GM12878 (cell line): ENCODE data around the gene LETM1. TPM values are rescaled to one million over a fixed set of nuclear protein-coding genes. Genes with fewer than 3 reads are reported as not detected.

Source experiments
- ATAC-seq: fragments of 200-7000 bp; cut with Tn5 transposase; 3 replicates; pipeline ENCODE4 v1.9.1; 2020; ENCODE audit warnings: mild to moderate bottlenecking, moderate library complexity
- BruUV-seq: library from RNA; stranded (reverse); fragments of 400-500 nt; replicated peaks from 2 replicates; lab custom pipeline; 2021; lab: Mats Ljungman, UMichigan
- CTCF ChIA-PET: fragments of 300-600 bp; sonication (Branson Sonifier 250); formaldehyde crosslinking; extraction: SDS; loops from one replicate; lab custom pipeline; 2021; ENCODE audit warnings: inconsistent platforms; lab: Yijun Ruan, JAX
- POLR2A ChIA-PET: fragments of 350-600 bp; formaldehyde crosslinking; extraction: SDS; loops from one replicate; lab custom pipeline; 2021; ENCODE audit warnings: inconsistent platforms; lab: Charles Lee
- RAD21 ChIA-PET: fragments of 300-600 bp; sonication (Branson Sonifier 250); formaldehyde crosslinking; loops from one replicate; lab custom pipeline; 2023; ENCODE audit warnings: antibody characterized with exemption; ENCODE audit not compliant: unreplicated experiment; lab: Charles Lee
- SMC1A ChIA-PET: fragments of 300-600 bp; sonication (Branson Sonifier 250); formaldehyde crosslinking; loops from one replicate; lab custom pipeline; 2023; ENCODE audit not compliant: unreplicated experiment, uncharacterized antibody; lab: Charles Lee
- DNase-seq: peaks from one replicate; pipeline ENCODE4 v3.0.0-alpha.2; 2011; ENCODE audit warnings: low read depth, low spot score
- FAIRE-seq: peaks from 3 replicates; lab custom pipeline; 2011; peaks lifted over from hg19 to GRCh38; lab: Jason Lieb, UNC
- H2AFZ ChIP-seq: 2 replicates; pipeline ENCODE4 v1.6.0; 2011; ENCODE audit warnings: low read depth, low read length, control low read depth; ENCODE audit not compliant: control insufficient read depth
- H3K27ac ChIP-seq: 2 replicates; pipeline ENCODE4 v1.5.1; 2011; ENCODE audit warnings: control low read depth; ENCODE audit not compliant: control insufficient read depth, insufficient read depth
- H3K27me3 ChIP-seq, 2 experiments: replicated peaks in 1 of 2; 2 replicates each; pipeline versions ENCODE4 v1.6.0 to v1.6.1; 2011; ENCODE audit warnings: low read length in 1 of 2; ENCODE audit not compliant: control insufficient read depth in 2 of 2, insufficient read depth in 2 of 2
- H3K36me3 ChIP-seq, 2 experiments: 2 replicates each; pipeline ENCODE4 v1.5.1; 2011; ENCODE audit warnings: low read length in 1 of 2; ENCODE audit not compliant: control insufficient read depth in 2 of 2, insufficient read depth in 2 of 2
- H3K4me1 ChIP-seq: 2 replicates; pipeline ENCODE4 v1.6.1; 2011; ENCODE audit warnings: mild to moderate bottlenecking, low read length, moderate library complexity, mixed read lengths; ENCODE audit not compliant: control insufficient read depth, insufficient read depth
- H3K4me2 ChIP-seq: 2 replicates; pipeline ENCODE4 v1.6.0; 2011; ENCODE audit warnings: control low read depth; ENCODE audit not compliant: control insufficient read depth, insufficient read depth
- H3K4me3 ChIP-seq: fragments of 200-600 bp; sonication (generic); 2 replicates; pipeline ENCODE4 v1.5.1; 2016
- H3K79me2 ChIP-seq: 2 replicates; pipeline ENCODE4 v1.6.0; 2011; ENCODE audit warnings: low read length; ENCODE audit not compliant: control insufficient read depth, insufficient read depth
- H3K9ac ChIP-seq: 2 replicates; pipeline ENCODE4 v1.8.0; 2011; ENCODE audit warnings: low read length, control low read depth, mixed read lengths; ENCODE audit not compliant: control insufficient read depth, insufficient read depth
- H3K9me3 ChIP-seq: replicated peaks from 3 replicates; pipeline ENCODE4 v1.5.1; 2011; ENCODE audit warnings: mild to moderate bottlenecking, low read length; ENCODE audit not compliant: control insufficient read depth, insufficient read depth
- H4K20me1 ChIP-seq: 2 replicates; pipeline ENCODE4 v1.6.0; 2011; ENCODE audit not compliant: control insufficient read depth, insufficient read depth
- ATF3 ChIP-seq: IDR thresholded peaks from 2 replicates; pipeline ENCODE4 v1.6.1; 2011; ENCODE audit warnings: low read depth, mild to moderate bottlenecking, low read length, moderate library complexity, borderline replicate concordance; ENCODE audit errors: extremely low read depth
- CUX1 ChIP-seq: IDR thresholded peaks from 2 replicates; pipeline ENCODE4 v1.6.1; 2012; ENCODE audit warnings: improper control_type of control experiment, low read depth, low read length; ENCODE audit not compliant: insufficient replicate concordance
- ELK1 ChIP-seq: IDR thresholded peaks from 2 replicates; pipeline ENCODE4 v1.6.1; 2012; ENCODE audit warnings: low read depth, low read length, improper control_type of control experiment
- KLF5 ChIP-seq: fragments of 450-650 bp; IDR thresholded peaks from 2 replicates; pipeline ENCODE4 v1.6.1; 2014; ENCODE audit warnings: mild to moderate bottlenecking; ENCODE audit not compliant: partially characterized antibody
- MTA2 ChIP-seq: fragments of 450-650 bp; IDR thresholded peaks from 2 replicates; pipeline ENCODE4 v1.6.1; 2016; ENCODE audit warnings: low read depth, mild to moderate bottlenecking, moderate library complexity
- MTA3 ChIP-seq: IDR thresholded peaks from 2 replicates; pipeline ENCODE4 v1.6.1; 2012; ENCODE audit warnings: low read length, inconsistent platforms, borderline replicate concordance
- NBN ChIP-seq: fragments of 450-650 bp; IDR thresholded peaks from 2 replicates; pipeline ENCODE4 v1.6.1; 2016
- POU2F2 ChIP-seq: IDR thresholded peaks from 3 replicates; pipeline ENCODE4 v1.6.1; 2011; ENCODE audit warnings: low read depth, mild to moderate bottlenecking, low read length, borderline replicate concordance
- TBL1XR1 ChIP-seq: IDR thresholded peaks from 2 replicates; pipeline ENCODE4 v1.6.1; 2012; ENCODE audit warnings: low read depth, low read length, improper control_type of control experiment
- YBX1 ChIP-seq: fragments of 450-650 bp; IDR thresholded peaks from 2 replicates; pipeline ENCODE4 v1.6.1; 2016; ENCODE audit warnings: antibody characterized with exemption
- ZZZ3 ChIP-seq: IDR thresholded peaks from 2 replicates; pipeline ENCODE4 v1.6.1; 2011; ENCODE audit warnings: low read depth; ENCODE audit not compliant: control insufficient read depth, insufficient read length
- WGBS: methylation state at CpG from one replicate; pipeline ENCODE4 v1.1.6; 2016; ENCODE audit warnings: low lambda C conversion rate; ENCODE audit not compliant: insufficient replicate concordance, insufficient coverage; ENCODE audit errors: missing lambda C conversion rate; 5-methylcytosine and 5-hydroxymethylcytosine counted together
- in situ Hi-C: fragments of 300-500 bp; cut with MboI; formaldehyde crosslinking; loops from 9 replicates; pipeline ENCODE4 v1.14.3; 2018; ENCODE audit warnings: mixed read lengths
- intact Hi-C: fragments of 100-400 bp; cut with micrococcal nuclease; formaldehyde crosslinking; loops from one replicate; pipeline ENCODE4 v1.14.2; 2022; ENCODE audit not compliant: unreplicated experiment
- polyA plus RNA-seq, 11 experiments: library from polyadenylated mRNA; depleted of rRNA in 4 of 11; unstranded in 6 of 11; stranded (reverse) in 5 of 11; fragments of >200 nt; fragmentation: Nextera tagmentation in 4 of 11; fragmentation: Illumina TruSeq in 1 of 11; extraction: Ambion mirVana in 4 of 11; extraction: Trizol in 1 of 11; gene quantifications; 1 replicate in 1 of 11; 2 replicates in 10 of 11; pipeline versions ENCODE4 v1.2.1 to v1.2.3, GENCODE V29; 2011 to 2016; ENCODE audit warnings: inconsistent platforms in 2 of 11, missing spikeins in 2 of 11, low read depth in 1 of 11
- total RNA-seq, 4 experiments: library from RNA; depleted of rRNA in 3 of 4; stranded (reverse); fragments of >200 nt in 3 of 4; fragmentation: Illumina TruSeq in 1 of 4; extraction: Trizol in 1 of 4; gene quantifications; 2 replicates each; pipeline versions ENCODE4 v1.2.1 to v1.2.3, GENCODE V29; 2013 to 2021

The LETM1 gene
- total and polyA plus RNA-seq, 10 of the 15 experiments (the other 5 are each of a cell fraction or from before 2014, with no cell fraction given), result 2.6 to 65.2 (median 30.2) TPM

GRCh38 chr4:1864076-1865008 is 8.4 kb upstream of the LETM1 start:
- TF ChIP-seq ZZZ3 (no peak), CUX1 (no peak), TBL1XR1 (no peak), YBX1 (no peak), MTA3 (no peak), ELK1 (no peak), ATF3 (no peak), POU2F2 (no peak), NBN (no peak), KLF5 (no peak), MTA2 (no peak)
- TF ChIP-seq, all 136 proteins: peak for 0
- ATAC-seq (no peak), DNase-seq (no peak), FAIRE-seq (no peak)
- Histone ChIP-seq H3K9me3 (no peaks in the 10 kb centered on the region), H3K36me3 (no peaks in the 10 kb centered on the region), H3K79me2 (no peaks in the 10 kb centered on the region), H3K27me3 (no peaks in the 10 kb centered on the region), H3K4me3 (no peak overlapping the region), H3K4me1 (peaks cover 13% of the 10 kb centered on the region), H3K4me2 (no peak overlapping the region), H3K27ac (no peak overlapping the region), H2AFZ (no peak overlapping the region), H3K9ac (no peak overlapping the region), H4K20me1 (no peaks in the 10 kb centered on the region)
- RAD21 ChIA-PET, result no interaction called here
- intact Hi-C loops, result no loop called here
- 66% methylated on average over 17 of the region's 17 CpGs for WGBS
- POLR2A ChIA-PET, result interaction anchor here (0.6 kb wide), 1 partner anchor 16 kb away, joined by 3 read pairs; no protein-coding TSS in a partner anchor
- in situ Hi-C loops, result no loop called here
- no TSS peak for BruUV-seq
- CTCF ChIA-PET, result no interaction called here
- SMC1A ChIA-PET, result no interaction called here
